Lung (tissue), 12 donors: ENCODE results near the gene SPATA32. TPM values are rescaled to one million over a fixed set of nuclear protein-coding genes. Genes with fewer than 3 reads are reported as not detected.
A peak's percentile ranks its signal among the peaks of the same experiment; 100 is the strongest.

Experiments used
- ATAC-seq: fragments of 200-7000 bp; cut with Tn5 transposase; one replicate; pipeline ENCODE4 v1.9.1; 2020; ENCODE audit warnings: moderate number of reproducible peaks; ENCODE audit not compliant: insufficient read depth, low FRiP score
- DNase-seq, 3 donors: peaks; one replicate each; pipeline ENCODE4 v3.0.0-alpha.2; 2013 to 2017
- H3K27ac ChIP-seq, 2 donors: one replicate each; pipeline ENCODE4 v1.5.1; 2013; ENCODE audit warnings: mild to moderate bottlenecking in 2 of 2, moderate library complexity in 2 of 2, control low read depth in 1 of 2, inconsistent platforms in 1 of 2, low read depth in 1 of 2, low read length in 1 of 2
- H3K27me3 ChIP-seq, 3 donors: one replicate each; pipeline ENCODE4 v1.5.1; 2013; ENCODE audit warnings: low read length in 2 of 3; ENCODE audit not compliant: control insufficient read depth in 3 of 3, insufficient read depth in 3 of 3
- H3K36me3 ChIP-seq, 4 donors: one replicate each; pipeline ENCODE4 v1.5.1; 2013; ENCODE audit warnings: low read length in 4 of 4, mild to moderate bottlenecking in 1 of 4, moderate library complexity in 1 of 4; ENCODE audit not compliant: control insufficient read depth in 4 of 4, insufficient read depth in 4 of 4
- H3K4me1 ChIP-seq, 5 donors: one replicate each; pipeline ENCODE4 v1.5.1; 2013; ENCODE audit warnings: low read length in 5 of 5, mild to moderate bottlenecking in 2 of 5, moderate library complexity in 1 of 5; ENCODE audit not compliant: control insufficient read depth in 5 of 5, insufficient read depth in 5 of 5
- H3K4me3 ChIP-seq: one replicate; pipeline ENCODE4 v1.5.1; 2013; ENCODE audit warnings: mild to moderate bottlenecking, control low read depth, moderate library complexity
- H3K9ac ChIP-seq, 2 donors: one replicate each; pipeline ENCODE4 v1.5.1; 2013; ENCODE audit warnings: low read length in 2 of 2, control low read depth in 1 of 2; ENCODE audit not compliant: insufficient read depth in 1 of 2
- H3K9me3 ChIP-seq, 4 donors: one replicate each; pipeline ENCODE4 v1.5.1; 2013; ENCODE audit warnings: low read length in 3 of 4, mild to moderate bottlenecking in 1 of 4, moderate library complexity in 1 of 4; ENCODE audit not compliant: control insufficient read depth in 4 of 4, insufficient read depth in 3 of 4
- WGBS, 2 donors: extraction: QIAGEN DNeasy Blood & Tissue Kit; methylation state at CpG; one replicate each; pipeline ENCODE4 v1.1.7; 2013; 5-methylcytosine and 5-hydroxymethylcytosine counted together
- polyA plus RNA-seq, 2 donors: library from polyadenylated mRNA; stranded (reverse); fragments of 200-250 nt; gene quantifications; one replicate each; pipeline ENCODE4 v1.2.1, GENCODE V29; 2013
- total RNA-seq, 2 donors: library from RNA; depleted of rRNA in 1 of 2; stranded (reverse); fragments of >200 nt in 1 of 2; gene quantifications; one replicate each; pipeline ENCODE4 v1.2.1, GENCODE V29; 2014 to 2021
- TF ChIP-seq, protein P1 (sequence below): IDR thresholded peaks from 2 replicates; pipeline ENCODE4 v1.5.1; 2012; ENCODE audit warnings: mild to moderate bottlenecking; ENCODE audit errors: control extremely low read depth, extremely low read depth
- donor health status: control.
- donor health status: control.
- donor health status: Bipolar disorder and iron deficiency.
- donor health status: healthy.
- donor health status: DM: yes; HTN: yes; CAD: no.

The SPATA32 gene
- total and polyA plus RNA-seq, 4 donors, result 0.08 to 0.40 (median 0.21) TPM; not detected in 1

DNA sequence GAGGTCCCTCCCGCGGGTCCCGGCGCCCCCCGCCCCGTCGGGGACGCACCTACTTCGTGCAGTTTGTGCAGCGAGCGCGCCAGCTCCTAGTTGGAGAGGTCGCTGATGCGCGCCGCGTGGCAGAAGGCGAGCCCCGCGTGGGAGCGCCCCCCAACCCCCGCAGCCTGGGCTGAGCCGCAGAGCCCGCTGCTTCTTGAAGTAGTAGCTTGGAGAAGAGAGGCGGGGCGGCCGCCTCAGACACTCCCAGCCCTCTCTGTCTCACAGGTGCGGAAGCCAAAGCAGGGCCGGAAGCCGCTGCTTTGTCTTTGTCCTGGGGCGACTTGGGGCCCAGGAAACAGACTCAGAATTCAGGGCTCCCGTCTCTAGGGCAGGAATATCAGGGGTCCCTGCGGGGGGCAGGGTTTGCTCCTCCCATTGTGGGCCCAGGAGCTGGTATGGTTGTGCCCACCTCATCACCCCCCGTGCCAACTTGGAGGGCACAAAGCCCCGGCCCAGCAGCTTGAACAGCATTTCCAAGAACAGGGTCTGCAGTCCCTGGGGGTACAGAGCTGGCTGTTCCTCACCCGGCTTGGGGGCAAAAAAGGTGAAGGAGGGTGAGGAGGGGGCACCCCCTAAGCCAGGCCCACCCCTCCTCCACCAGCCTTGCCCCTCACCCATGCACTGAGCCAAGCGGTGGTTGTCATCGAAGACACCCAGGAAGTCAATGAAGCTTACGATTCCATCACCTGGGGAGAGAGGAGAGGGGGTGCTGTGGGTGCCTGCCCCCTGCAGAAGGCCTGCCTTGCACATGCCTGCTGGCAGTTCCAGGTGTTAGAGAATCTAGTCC, 13.5 kb downstream of the SPATA32 start:
- H3K9me3 ChIP-seq, result no peaks in the 10 kb centered on the region
- peak; percentile 58 for ATAC-seq
- TF ChIP-seq, protein P1, sequence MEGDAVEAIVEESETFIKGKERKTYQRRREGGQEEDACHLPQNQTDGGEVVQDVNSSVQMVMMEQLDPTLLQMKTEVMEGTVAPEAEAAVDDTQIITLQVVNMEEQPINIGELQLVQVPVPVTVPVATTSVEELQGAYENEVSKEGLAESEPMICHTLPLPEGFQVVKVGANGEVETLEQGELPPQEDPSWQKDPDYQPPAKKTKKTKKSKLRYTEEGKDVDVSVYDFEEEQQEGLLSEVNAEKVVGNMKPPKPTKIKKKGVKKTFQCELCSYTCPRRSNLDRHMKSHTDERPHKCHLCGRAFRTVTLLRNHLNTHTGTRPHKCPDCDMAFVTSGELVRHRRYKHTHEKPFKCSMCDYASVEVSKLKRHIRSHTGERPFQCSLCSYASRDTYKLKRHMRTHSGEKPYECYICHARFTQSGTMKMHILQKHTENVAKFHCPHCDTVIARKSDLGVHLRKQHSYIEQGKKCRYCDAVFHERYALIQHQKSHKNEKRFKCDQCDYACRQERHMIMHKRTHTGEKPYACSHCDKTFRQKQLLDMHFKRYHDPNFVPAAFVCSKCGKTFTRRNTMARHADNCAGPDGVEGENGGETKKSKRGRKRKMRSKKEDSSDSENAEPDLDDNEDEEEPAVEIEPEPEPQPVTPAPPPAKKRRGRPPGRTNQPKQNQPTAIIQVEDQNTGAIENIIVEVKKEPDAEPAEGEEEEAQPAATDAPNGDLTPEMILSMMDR, result no peak
- H3K36me3 ChIP-seq, result peaks cover 0 to 22% (median 0%) of the 10 kb centered on the region in 4 donors
- DNase-seq, result peak in 2 of 3 donors; percentile 40 to 45
- H3K27me3 ChIP-seq, result peaks cover 0 to 2% (median 0%) of the 10 kb centered on the region in 3 donors
- 26 to 29% methylated on average over 22 to 39 of the region's 39 CpGs for WGBS, 2 donors
- H3K4me3 ChIP-seq, result peak overlapping the region; percentile 33
- peaks cover 0 to 13% (median 0%) of the 10 kb centered on the region in 5 donors for H3K4me1 ChIP-seq
- peak overlapping the region in 1 of 2 donors; percentile 91 for H3K27ac ChIP-seq
- peak overlapping the region; percentile 20 to 31 for H3K9ac ChIP-seq

- Histone ChIP-seq H3K27ac (peak overlapping the region in 1 of 2 donors; percentile 91), H3K9me3 (no peaks in the 10 kb centered on the region), H3K27me3 (peaks cover 0 to 2% (median 2%) of the 10 kb centered on the region in 3 donors), H3K4me1 (peaks cover 0 to 13% (median 0%) of the 10 kb centered on the region in 5 donors), H3K4me3 (peak overlapping the region; percentile 33), H3K9ac (no peak overlapping the region), H3K36me3 (peaks cover 0 to 28% (median 0%) of the 10 kb centered on the region in 4 donors)
- DNase-seq (peak; percentile 81 to 87 (median 85)), ATAC-seq (peak; percentile 91)
- WGBS, 2 donors, result 1 to 2% methylated on average over 41 to 61 of the region's 61 CpGs
- TF ChIP-seq, protein P1, result no peak
Measured at GRCh38 chr17:45247429-45248131, 14.3 kb downstream of the SPATA32 start.

GRCh38 chr17:45246861-45247428, 14.9 kb downstream of the SPATA32 start:
- Histone ChIP-seq H3K27me3 (peaks cover 0 to 6% (median 3%) of the 10 kb centered on the region in 3 donors), H3K27ac (peak overlapping the region in 1 of 2 donors; percentile 51), H3K9ac (no peak overlapping the region), H3K4me3 (peak overlapping the region; percentile 32), H3K9me3 (no peaks in the 10 kb centered on the region), H3K4me1 (peaks cover 0 to 13% (median 0%) of the 10 kb centered on the region in 5 donors), H3K36me3 (peaks cover 0 to 33% (median 0%) of the 10 kb centered on the region in 4 donors)
- ATAC-seq (no peak), DNase-seq (peak in 2 of 3 donors; percentile 61 to 77)
- WGBS, 2 donors, result 15 to 25% methylated on average over 33 of the region's 33 CpGs
- TF ChIP-seq, protein P1, result no peak
